Breast epithelium (tissue), 3 donors: Measurements from ENCODE around the gene PRPF40A.

Experiments used
- POLR2A ChIP-seq: fragments of 450-650 bp; IDR thresholded peaks from one replicate; pipeline ENCODE4 v1.6.1; 2016; ENCODE audit warnings: antibody characterized with exemption, mild to moderate bottlenecking, moderate library complexity
- POLR2AphosphoS5 ChIP-seq, 3 donors: sonication (generic); formaldehyde crosslinking; IDR thresholded peaks; one replicate each; pipeline ENCODE4 v1.6.1; 2017; ENCODE audit warnings: antibody characterized with exemption in 3 of 3
- TF ChIP-seq, protein P1 (sequence below), 3 donors: fragments of 450-650 bp; IDR thresholded peaks; one replicate each; pipeline ENCODE4 v1.5.1; 2016 to 2017; ENCODE audit warnings: antibody characterized with exemption in 3 of 3, mild to moderate bottlenecking in 3 of 3, moderate library complexity in 3 of 3

DNA sequence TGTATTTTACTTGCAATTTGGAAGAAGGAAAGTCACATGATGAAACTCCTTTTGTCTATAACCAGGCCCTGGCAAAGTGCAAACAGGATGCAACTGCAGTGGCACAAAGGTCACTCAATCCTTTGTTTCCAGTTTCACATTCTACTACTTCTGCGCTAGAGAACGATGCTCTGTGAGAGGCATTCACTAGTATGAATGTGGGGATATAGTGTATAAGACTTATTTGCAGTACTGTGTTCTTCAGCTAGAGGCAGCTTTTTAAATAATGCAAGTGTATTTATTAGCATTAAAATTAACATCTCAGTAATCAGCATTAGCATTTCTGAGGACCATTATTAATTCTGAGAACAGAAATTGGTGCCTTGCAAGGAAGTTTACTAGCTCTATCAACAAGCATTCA lies 68.9 kb downstream of the PRPF40A start:
- TF ChIP-seq, protein P1, sequence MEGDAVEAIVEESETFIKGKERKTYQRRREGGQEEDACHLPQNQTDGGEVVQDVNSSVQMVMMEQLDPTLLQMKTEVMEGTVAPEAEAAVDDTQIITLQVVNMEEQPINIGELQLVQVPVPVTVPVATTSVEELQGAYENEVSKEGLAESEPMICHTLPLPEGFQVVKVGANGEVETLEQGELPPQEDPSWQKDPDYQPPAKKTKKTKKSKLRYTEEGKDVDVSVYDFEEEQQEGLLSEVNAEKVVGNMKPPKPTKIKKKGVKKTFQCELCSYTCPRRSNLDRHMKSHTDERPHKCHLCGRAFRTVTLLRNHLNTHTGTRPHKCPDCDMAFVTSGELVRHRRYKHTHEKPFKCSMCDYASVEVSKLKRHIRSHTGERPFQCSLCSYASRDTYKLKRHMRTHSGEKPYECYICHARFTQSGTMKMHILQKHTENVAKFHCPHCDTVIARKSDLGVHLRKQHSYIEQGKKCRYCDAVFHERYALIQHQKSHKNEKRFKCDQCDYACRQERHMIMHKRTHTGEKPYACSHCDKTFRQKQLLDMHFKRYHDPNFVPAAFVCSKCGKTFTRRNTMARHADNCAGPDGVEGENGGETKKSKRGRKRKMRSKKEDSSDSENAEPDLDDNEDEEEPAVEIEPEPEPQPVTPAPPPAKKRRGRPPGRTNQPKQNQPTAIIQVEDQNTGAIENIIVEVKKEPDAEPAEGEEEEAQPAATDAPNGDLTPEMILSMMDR (IDR thresholded peaks at IDR 0.05): no peak
- no peak for TF ChIP-seq POLR2A
- TF ChIP-seq POLR2AphosphoS5 (IDR thresholded peaks at IDR 0.05): no peak
